Stimulated activated CD8-positive, alpha-beta memory T cell treated with anti-CD3 and anti-CD28 coated beads, Interleukin-2, amount 100 ng/mL, for 48 hours (primary cell): ENCODE measurements around the gene RHO.
A peak's percentile ranks its signal among the peaks of the same experiment; 100 is the strongest.

ENCODE experiments used
- DNase-seq, 2 donors: peaks; one replicate each; pipeline ENCODE4 v3.0.0-alpha.2; 2020; ENCODE audit warnings: low read depth in 2 of 2

Gene RHO

GRCh38 chr3:129519896-129520715 is 8.3 kb upstream of the RHO start:
- no peak for DNase-seq

- no peak for DNase-seq
Observed at GRCh38 chr3:129520960-129521359, 7.5 kb upstream of the RHO start.

DNA sequence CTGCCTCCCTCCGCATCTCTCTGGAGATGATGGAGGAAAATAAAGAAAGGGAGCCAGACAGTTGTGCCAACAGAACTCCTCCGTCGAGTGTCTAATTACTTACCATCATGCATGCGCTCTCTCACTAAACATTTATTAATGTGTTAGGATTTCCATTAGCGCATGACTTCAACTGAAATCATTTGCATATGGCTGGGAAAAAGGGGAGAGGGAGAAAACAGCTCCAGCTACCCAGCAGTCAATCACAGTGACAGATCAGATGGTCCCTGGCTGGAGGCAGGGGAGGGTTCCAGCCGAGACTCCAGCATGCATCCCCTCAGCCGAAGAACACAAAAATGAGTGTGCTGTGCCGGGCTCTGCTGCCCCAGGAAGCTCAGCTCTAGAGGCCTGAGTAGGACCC is 6.8 kb upstream of the RHO start:
- DNase-seq = no peak

- DNase-seq = no peak
Observed at GRCh38 chr3:129522953-129523352, 5.5 kb upstream of the RHO start.

DNA sequence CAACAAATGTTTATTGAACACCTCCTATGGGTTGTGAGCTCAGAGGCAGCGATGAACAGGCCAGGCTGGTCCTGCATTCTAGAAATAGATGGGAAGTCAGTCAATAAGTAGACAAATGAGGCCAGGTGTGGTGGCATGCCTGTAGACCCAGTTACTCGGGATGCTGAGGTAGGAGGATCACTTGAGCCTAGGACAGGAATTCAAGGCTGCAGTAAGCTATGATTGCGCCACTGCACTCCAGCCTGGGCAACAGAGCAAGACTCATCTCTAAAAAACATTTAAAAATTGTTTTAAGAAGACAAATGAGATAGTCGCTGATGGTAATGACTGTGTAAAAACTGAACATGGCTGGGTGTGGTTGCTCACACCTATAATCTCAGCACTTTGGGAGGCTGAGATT is 4.4 kb upstream of the RHO start:
- DNase-seq = no peak

GRCh38 chr3:129525341-129525968 is 3.0 kb upstream of the RHO start:
- DNase-seq = peak in 1 of 2 donors; percentile 3

GRCh38 chr3:129526121-129526900 is 2.1 kb upstream of the RHO start:
- DNase-seq = no peak

- DNase-seq = no peak
Observed at GRCh38 chr3:129527262-129527661, 1.2 kb upstream of the RHO start.

- no peak for DNase-seq
Observed at GRCh38 chr3:129529436-129530210, 1.2 kb downstream of the RHO start.

- no peak for DNase-seq
Observed at GRCh38 chr3:129530251-129530791, 1.9 kb downstream of the RHO start.

- no peak for DNase-seq
Observed at GRCh38 chr3:129530821-129531220, 2.4 kb downstream of the RHO start.

DNA sequence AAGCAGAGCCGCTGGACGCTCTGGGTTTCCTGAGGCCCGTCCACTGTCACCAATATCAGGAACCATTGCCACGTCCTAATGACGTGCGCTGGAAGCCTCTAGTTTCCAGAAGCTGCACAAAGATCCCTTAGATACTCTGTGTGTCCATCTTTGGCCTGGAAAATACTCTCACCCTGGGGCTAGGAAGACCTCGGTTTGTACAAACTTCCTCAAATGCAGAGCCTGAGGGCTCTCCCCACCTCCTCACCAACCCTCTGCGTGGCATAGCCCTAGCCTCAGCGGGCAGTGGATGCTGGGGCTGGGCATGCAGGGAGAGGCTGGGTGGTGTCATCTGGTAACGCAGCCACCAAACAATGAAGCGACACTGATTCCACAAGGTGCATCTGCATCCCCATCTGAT is 3.3 kb downstream of the RHO start:
- no peak for DNase-seq

DNA sequence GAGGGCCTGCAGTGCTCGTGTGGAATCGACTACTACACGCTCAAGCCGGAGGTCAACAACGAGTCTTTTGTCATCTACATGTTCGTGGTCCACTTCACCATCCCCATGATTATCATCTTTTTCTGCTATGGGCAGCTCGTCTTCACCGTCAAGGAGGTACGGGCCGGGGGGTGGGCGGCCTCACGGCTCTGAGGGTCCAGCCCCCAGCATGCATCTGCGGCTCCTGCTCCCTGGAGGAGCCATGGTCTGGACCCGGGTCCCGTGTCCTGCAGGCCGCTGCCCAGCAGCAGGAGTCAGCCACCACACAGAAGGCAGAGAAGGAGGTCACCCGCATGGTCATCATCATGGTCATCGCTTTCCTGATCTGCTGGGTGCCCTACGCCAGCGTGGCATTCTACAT is 3.8 kb downstream of the RHO start:
- no peak for DNase-seq

DNA sequence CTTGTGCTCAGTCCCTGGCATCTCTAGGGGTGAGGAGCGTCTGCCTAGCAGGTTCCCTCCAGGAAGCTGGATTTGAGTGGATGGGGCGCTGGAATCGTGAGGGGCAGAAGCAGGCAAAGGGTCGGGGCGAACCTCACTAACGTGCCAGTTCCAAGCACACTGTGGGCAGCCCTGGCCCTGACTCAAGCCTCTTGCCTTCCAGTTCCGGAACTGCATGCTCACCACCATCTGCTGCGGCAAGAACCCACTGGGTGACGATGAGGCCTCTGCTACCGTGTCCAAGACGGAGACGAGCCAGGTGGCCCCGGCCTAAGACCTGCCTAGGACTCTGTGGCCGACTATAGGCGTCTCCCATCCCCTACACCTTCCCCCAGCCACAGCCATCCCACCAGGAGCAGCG is 5.0 kb downstream of the RHO start:
- DNase-seq = no peak

- no peak for DNase-seq
Observed at GRCh38 chr3:129534428-129535027, 6.1 kb downstream of the RHO start.

- DNase-seq = no peak
Observed at GRCh38 chr3:129535075-129535474, 6.6 kb downstream of the RHO start.

DNA sequence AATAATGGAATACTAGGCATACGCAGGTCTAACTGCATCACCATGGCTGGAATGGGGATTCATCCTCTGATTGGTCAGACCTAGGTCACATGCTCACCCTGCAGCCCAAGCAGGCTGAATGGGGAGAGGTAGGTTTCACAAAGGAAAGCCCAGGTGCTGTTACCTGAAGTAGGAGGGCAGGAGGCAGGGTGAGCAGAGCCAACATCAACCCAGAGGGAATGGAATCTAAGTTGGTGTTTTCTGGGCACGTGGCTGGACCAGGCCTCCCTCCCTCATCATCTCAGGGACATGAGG is 7.9 kb downstream of the RHO start:
- DNase-seq = no peak

DNA sequence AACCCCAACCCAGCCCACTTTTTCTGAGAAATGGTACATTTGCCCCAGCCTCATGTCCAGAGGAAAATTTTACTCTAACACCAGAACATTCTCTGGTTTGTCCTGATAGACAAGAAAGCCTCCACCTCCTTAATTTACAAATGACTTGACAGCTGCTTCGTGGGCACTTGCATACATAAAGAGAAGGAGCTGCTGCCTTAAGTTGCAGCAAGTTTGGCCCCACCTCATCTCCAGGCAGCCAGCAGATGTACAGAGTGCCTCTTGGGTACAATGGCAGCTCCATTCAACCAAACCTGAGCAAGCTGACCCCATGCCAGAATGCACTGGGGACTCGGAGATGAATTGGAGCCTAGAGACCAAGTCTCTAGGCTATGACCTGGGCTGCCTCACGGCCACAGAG is 8.4 kb downstream of the RHO start:
- DNase-seq = no peak

GRCh38 chr3:129539206-129539605 is 10.8 kb downstream of the RHO start:
- DNase-seq = no peak

DNA sequence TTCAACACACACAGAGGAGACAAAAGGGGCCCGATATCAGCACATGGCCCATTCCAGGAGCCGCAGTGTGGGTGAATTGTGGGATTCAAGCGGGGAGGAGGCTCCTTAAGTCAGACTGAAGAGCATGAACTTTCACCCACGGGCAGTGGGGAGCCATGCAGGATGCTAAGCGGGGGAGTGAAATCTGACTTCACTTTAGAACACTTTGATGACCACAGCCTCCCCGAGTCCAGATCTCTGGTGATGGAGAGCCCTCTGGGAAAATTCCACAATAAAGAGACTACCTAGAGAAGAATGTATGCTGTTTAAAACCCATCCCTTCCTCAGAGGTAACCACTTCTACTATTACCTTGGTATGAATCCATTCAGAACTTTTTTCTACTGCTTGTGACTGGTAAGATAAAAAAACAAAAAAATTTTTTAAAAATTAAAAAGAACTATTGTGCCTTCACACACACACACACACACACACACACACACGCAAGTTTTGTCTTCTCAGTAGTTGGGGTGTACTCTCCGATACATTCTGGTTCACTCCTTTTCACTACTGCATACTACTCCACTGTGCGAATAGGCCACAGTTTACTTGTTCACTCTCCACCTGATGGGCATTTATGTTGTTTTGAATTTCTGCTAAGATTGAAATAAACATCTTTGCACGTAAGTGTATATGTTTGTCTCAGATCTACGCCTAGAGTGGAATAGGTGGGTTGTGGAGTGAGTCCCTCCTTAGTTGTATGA is 12.5 kb downstream of the RHO start:
- no peak for DNase-seq

GRCh38 chr3:129542747-129543146 is 14.3 kb downstream of the RHO start:
- no peak for DNase-seq
